Trophoblast cell (in vitro differentiated cells and primary cell): ENCODE results near the gene RPL19.

Experiments
- DNase-seq, 2 donors: peaks; one replicate each; pipeline ENCODE4 v3.0.0-alpha.2; 2016
- H2AFZ ChIP-seq: 2 replicates; pipeline ENCODE4 v1.6.1; 2013; ENCODE audit warnings: low read length, moderate library complexity, mild to moderate bottlenecking; ENCODE audit not compliant: insufficient read depth, poor library complexity
- H2AK5ac ChIP-seq: 2 replicates; pipeline ENCODE4 v1.6.1; 2013; ENCODE audit warnings: mild to moderate bottlenecking, low read length
- H2BK120ac ChIP-seq: 2 replicates; pipeline ENCODE4 v1.6.1; 2013; ENCODE audit warnings: low read length, mild to moderate bottlenecking, moderate library complexity; ENCODE audit not compliant: insufficient read depth, poor library complexity
- H2BK12ac ChIP-seq: 2 replicates; pipeline ENCODE4 v1.6.1; 2013; ENCODE audit warnings: mild to moderate bottlenecking, low read length, moderate library complexity
- H2BK5ac ChIP-seq: 2 replicates; pipeline ENCODE4 v1.6.1; 2013; ENCODE audit warnings: low read length, low read depth, moderate library complexity, mild to moderate bottlenecking; ENCODE audit not compliant: poor library complexity
- H3K14ac ChIP-seq: 2 replicates; pipeline ENCODE4 v1.6.1; 2013; ENCODE audit warnings: mild to moderate bottlenecking, low read length
- H3K18ac ChIP-seq: 2 replicates; pipeline ENCODE4 v1.6.1; 2013; ENCODE audit warnings: mild to moderate bottlenecking, low read length
- H3K23ac ChIP-seq: 2 replicates; pipeline ENCODE4 v1.6.1; 2013; ENCODE audit warnings: low read length
- H3K27ac ChIP-seq: 2 replicates; pipeline ENCODE4 v1.5.1; 2013; ENCODE audit warnings: low read depth, mild to moderate bottlenecking, inconsistent platforms, low read length, moderate library complexity
- H3K27me3 ChIP-seq: 2 replicates; pipeline ENCODE4 v1.6.1; 2013; ENCODE audit warnings: inconsistent platforms, mild to moderate bottlenecking, low read length, moderate library complexity; ENCODE audit not compliant: insufficient read depth
- H3K36me3 ChIP-seq, 2 experiments: 1 replicate in 1 of 2; 2 replicates in 1 of 2; pipeline ENCODE4 v1.6.1; 2013; ENCODE audit warnings: low read length in 2 of 2, mild to moderate bottlenecking in 2 of 2, moderate library complexity in 1 of 2; ENCODE audit not compliant: insufficient read depth in 2 of 2, control insufficient read depth in 1 of 2
- H3K4ac ChIP-seq: 2 replicates; pipeline ENCODE4 v1.6.1; 2013; ENCODE audit warnings: low read depth, mild to moderate bottlenecking, low read length, moderate library complexity
- H3K4me1 ChIP-seq, 2 experiments: 1 replicate in 1 of 2; 2 replicates in 1 of 2; pipeline ENCODE4 v1.6.1; 2013; ENCODE audit warnings: low read length in 2 of 2, mild to moderate bottlenecking in 2 of 2, moderate library complexity in 1 of 2; ENCODE audit not compliant: insufficient read depth in 2 of 2, control insufficient read depth in 1 of 2
- H3K4me2 ChIP-seq: 2 replicates; pipeline ENCODE4 v1.6.1; 2013; ENCODE audit warnings: inconsistent platforms, mild to moderate bottlenecking, low read length, moderate library complexity
- H3K4me3 ChIP-seq: 2 replicates; pipeline ENCODE4 v1.5.1; 2013; ENCODE audit warnings: mild to moderate bottlenecking, low read depth, low read length, inconsistent platforms
- H3K79me1 ChIP-seq: one replicate; pipeline ENCODE4 v1.6.1; 2013; ENCODE audit warnings: low read length
- H3K79me2 ChIP-seq: 2 replicates; pipeline ENCODE4 v1.6.1; 2013; ENCODE audit warnings: low read length, mild to moderate bottlenecking; ENCODE audit not compliant: control insufficient read depth, insufficient read depth, poor library complexity
- H3K9ac ChIP-seq: 2 replicates; pipeline ENCODE4 v1.6.1; 2013; ENCODE audit warnings: mild to moderate bottlenecking, low read length
- H3K9me3 ChIP-seq: 2 replicates; pipeline ENCODE4 v1.6.1; 2013; ENCODE audit warnings: low read depth, mild to moderate bottlenecking, control low read depth, inconsistent platforms, low read length; ENCODE audit not compliant: insufficient read depth
- H4K12ac ChIP-seq: 2 replicates; pipeline ENCODE4 v1.6.1; 2013; ENCODE audit warnings: low read depth, mild to moderate bottlenecking, low read length, moderate library complexity
- H4K8ac ChIP-seq: 2 replicates; pipeline ENCODE4 v1.6.1; 2013; ENCODE audit warnings: low read depth, mild to moderate bottlenecking, low read length, moderate library complexity
- H4K91ac ChIP-seq: one replicate; pipeline ENCODE4 v1.6.1; 2013; ENCODE audit warnings: low read depth, mild to moderate bottlenecking, low read length, moderate library complexity
- WGBS: extraction: QIAGEN DNeasy Blood & Tissue Kit; methylation state at CpG from one replicate; pipeline ENCODE4 v1.1.7; 2013; ENCODE audit warnings: missing lambda C conversion rate; ENCODE audit not compliant: insufficient read length, insufficient coverage; ENCODE audit errors: extremely low coverage; 5-methylcytosine and 5-hydroxymethylcytosine counted together

RPL19 gene

GRCh38 chr17:39177256-39177655 lies 22.8 kb upstream of the RPL19 start:
- Histone ChIP-seq H3K36me3 (peaks cover 0 to 4% of the 10 kb centered on the region in 2 experiments), H3K9ac (no peak overlapping the region), H2AFZ (no peak overlapping the region), H3K14ac (no peak overlapping the region), H3K18ac (no peak overlapping the region), H3K4ac (no peak overlapping the region), H2BK120ac (no peak overlapping the region), H3K9me3 (no peaks in the 10 kb centered on the region), H3K79me2 (no peaks in the 10 kb centered on the region), H3K23ac (no peak overlapping the region), H3K4me2 (no peak overlapping the region), H2AK5ac (no peak overlapping the region), H3K4me3 (no peak overlapping the region), H2BK5ac (no peak overlapping the region), H3K27ac (no peak overlapping the region), H4K8ac (no peak overlapping the region), H3K4me1 (no peaks in the 10 kb centered on the region), H2BK12ac (no peak overlapping the region), H4K12ac (no peak overlapping the region), H3K79me1 (no peaks in the 10 kb centered on the region), H3K27me3 (no peaks in the 10 kb centered on the region), H4K91ac (no peak overlapping the region)
- no CpG with 5 or more reads among the region's 12 CpGs for WGBS
- peak; percentile 10 to 32 for DNase-seq

GRCh38 chr17:39178536-39178935 lies 21.5 kb upstream of the RPL19 start:
- H3K27me3 ChIP-seq, result no peaks in the 10 kb centered on the region
- no peak overlapping the region for H3K14ac ChIP-seq
- H3K4me1 ChIP-seq, result no peaks in the 10 kb centered on the region
- H4K91ac ChIP-seq, result no peak overlapping the region
- no peak overlapping the region for H2AK5ac ChIP-seq
- no peak for DNase-seq
- H3K4me3 ChIP-seq, result no peak overlapping the region
- no peak overlapping the region for H3K18ac ChIP-seq
- H2AFZ ChIP-seq, result no peak overlapping the region
- H3K4ac ChIP-seq, result no peak overlapping the region
- H3K9me3 ChIP-seq, result no peaks in the 10 kb centered on the region
- H3K36me3 ChIP-seq, result peaks cover under 1 to 4% of the 10 kb centered on the region in 2 experiments
- H3K23ac ChIP-seq, result no peak overlapping the region
- H2BK120ac ChIP-seq, result no peak overlapping the region
- H3K79me1 ChIP-seq, result no peaks in the 10 kb centered on the region
- no peak overlapping the region for H4K8ac ChIP-seq
- H3K4me2 ChIP-seq, result no peak overlapping the region
- no peaks in the 10 kb centered on the region for H3K79me2 ChIP-seq
- no peak overlapping the region for H4K12ac ChIP-seq
- no CpG with 5 or more reads among the region's 4 CpGs for WGBS
- no peak overlapping the region for H3K9ac ChIP-seq
- H2BK5ac ChIP-seq, result no peak overlapping the region
- H3K27ac ChIP-seq, result no peak overlapping the region
- H2BK12ac ChIP-seq, result no peak overlapping the region

GRCh38 chr17:39181303-39181702 lies 18.8 kb upstream of the RPL19 start:
- no peak overlapping the region for H2AK5ac ChIP-seq
- H3K4me2 ChIP-seq, result no peak overlapping the region
- no CpG with 5 or more reads among the region's 5 CpGs for WGBS
- no peaks in the 10 kb centered on the region for H3K27me3 ChIP-seq
- peaks cover 5 to 13% of the 10 kb centered on the region in 2 experiments for H3K36me3 ChIP-seq
- no peak overlapping the region for H2BK12ac ChIP-seq
- no peak overlapping the region for H3K9ac ChIP-seq
- no peaks in the 10 kb centered on the region for H3K79me2 ChIP-seq
- H2AFZ ChIP-seq, result no peak overlapping the region
- H3K9me3 ChIP-seq, result no peaks in the 10 kb centered on the region
- no peak overlapping the region for H2BK5ac ChIP-seq
- no peaks in the 10 kb centered on the region for H3K4me1 ChIP-seq
- H3K18ac ChIP-seq, result no peak overlapping the region
- H3K14ac ChIP-seq, result no peak overlapping the region
- H3K23ac ChIP-seq, result no peak overlapping the region
- H3K79me1 ChIP-seq, result no peaks in the 10 kb centered on the region
- no peak overlapping the region for H3K4me3 ChIP-seq
- no peak overlapping the region for H4K91ac ChIP-seq
- no peak overlapping the region for H3K27ac ChIP-seq
- DNase-seq, result no peak
- no peak overlapping the region for H4K12ac ChIP-seq
- H2BK120ac ChIP-seq, result no peak overlapping the region
- no peak overlapping the region for H4K8ac ChIP-seq
- no peak overlapping the region for H3K4ac ChIP-seq

- H4K91ac ChIP-seq, result no peak overlapping the region
- no peak overlapping the region for H4K8ac ChIP-seq
- H2AFZ ChIP-seq, result no peak overlapping the region
- no peak overlapping the region for H4K12ac ChIP-seq
- no peak overlapping the region for H3K14ac ChIP-seq
- H3K79me2 ChIP-seq, result no peaks in the 10 kb centered on the region
- no peak overlapping the region for H2BK12ac ChIP-seq
- H3K18ac ChIP-seq, result no peak overlapping the region
- H3K79me1 ChIP-seq, result no peaks in the 10 kb centered on the region
- WGBS, result no CpG with 5 or more reads among the region's 5 CpGs
- H3K4me3 ChIP-seq, result no peak overlapping the region
- H3K23ac ChIP-seq, result no peak overlapping the region
- no peak overlapping the region for H3K9ac ChIP-seq
- H3K36me3 ChIP-seq, result peaks cover 11 to 13% of the 10 kb centered on the region in 2 experiments
- DNase-seq, result peak; percentile 27 to 49
- no peak overlapping the region for H3K4me2 ChIP-seq
- no peak overlapping the region for H2BK5ac ChIP-seq
- H3K4ac ChIP-seq, result no peak overlapping the region
- H3K27me3 ChIP-seq, result no peaks in the 10 kb centered on the region
- H2AK5ac ChIP-seq, result no peak overlapping the region
- H3K27ac ChIP-seq, result no peak overlapping the region
- no peak overlapping the region for H2BK120ac ChIP-seq
- H3K9me3 ChIP-seq, result no peaks in the 10 kb centered on the region
- H3K4me1 ChIP-seq, result no peaks in the 10 kb centered on the region
These were observed 17.0 kb upstream of the RPL19 start for GRCh38 chr17:39183045-39183444.
